GDM1 (cell line): ENCODE measurements around the gene RARG.

Experiments
- DNase-seq: peaks from one replicate; lab custom pipeline; 2025; lab: John Stamatoyannopoulos, UW

Gene RARG

DNA sequence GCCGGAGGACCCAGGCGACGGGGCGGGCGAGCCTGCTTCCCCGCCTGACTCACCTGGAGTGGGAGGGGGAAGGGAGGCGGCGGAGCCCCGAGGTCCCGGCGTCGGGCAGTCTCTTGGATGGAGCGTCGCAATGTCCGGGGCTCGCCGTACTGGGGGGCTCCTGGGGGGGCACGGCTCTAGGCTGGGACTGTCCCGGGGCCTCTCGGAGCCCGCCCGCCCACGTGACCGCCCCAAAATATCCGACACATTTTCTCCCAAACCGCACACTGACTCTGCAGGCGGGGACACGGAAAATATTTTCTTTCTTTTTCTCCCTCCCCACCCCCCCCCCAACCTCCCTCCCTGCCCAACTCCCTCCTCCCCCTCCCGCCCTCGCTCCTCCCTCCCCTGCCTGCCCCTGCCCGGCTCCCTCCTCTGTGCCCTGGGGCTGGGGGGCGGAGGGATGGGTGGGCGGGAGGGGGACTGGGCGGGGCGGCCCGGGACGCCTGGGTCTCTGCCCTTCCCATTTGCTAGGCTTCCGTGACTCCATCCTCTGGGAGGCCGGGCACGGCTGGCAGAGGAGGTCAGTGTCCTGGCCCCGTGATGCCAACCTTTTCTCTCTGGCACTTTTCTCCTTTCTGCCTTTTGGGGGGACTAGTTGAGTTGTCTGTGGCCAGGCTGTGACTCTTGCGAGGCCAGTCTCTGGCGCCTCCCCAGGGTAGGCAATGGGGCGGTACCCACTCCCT, at the start of gene RARG:
RARG (minus strand) TSS at position 289 of the 725 bp plus-strand sequence. CDS start 4,664 bp downstream, outside the sequence.
- DNase-seq, result no peak

DNA sequence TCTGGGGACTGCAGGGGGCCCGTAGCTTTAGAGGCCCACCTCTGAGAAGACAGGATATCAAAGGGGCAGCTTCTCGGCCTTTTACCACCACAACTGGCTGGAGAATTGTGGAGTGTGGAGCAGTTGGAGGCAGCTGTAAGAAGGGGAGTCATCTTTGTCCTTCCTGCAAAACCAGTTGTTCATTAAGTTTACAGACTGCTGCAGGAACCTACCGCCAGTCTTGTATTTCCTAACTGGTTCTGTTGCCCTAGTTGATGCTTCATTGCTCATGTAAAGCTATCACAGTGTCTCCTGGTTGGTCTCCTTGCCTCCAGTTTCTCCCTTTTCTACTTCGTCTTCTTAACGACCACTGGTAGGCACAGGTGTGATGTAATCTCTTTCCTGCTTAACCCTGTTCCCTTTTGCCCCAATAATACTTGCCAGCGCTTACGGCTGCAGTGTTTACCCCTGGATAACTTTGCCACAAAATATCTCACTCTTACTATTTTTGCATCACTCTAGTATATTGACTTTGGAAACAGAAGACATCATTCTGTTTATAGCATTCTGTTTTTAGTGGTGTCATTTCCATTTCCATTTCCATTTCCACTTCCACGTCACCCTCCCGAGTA, 48.0 kb upstream of the RARG start:
- no peak for DNase-seq

DNA sequence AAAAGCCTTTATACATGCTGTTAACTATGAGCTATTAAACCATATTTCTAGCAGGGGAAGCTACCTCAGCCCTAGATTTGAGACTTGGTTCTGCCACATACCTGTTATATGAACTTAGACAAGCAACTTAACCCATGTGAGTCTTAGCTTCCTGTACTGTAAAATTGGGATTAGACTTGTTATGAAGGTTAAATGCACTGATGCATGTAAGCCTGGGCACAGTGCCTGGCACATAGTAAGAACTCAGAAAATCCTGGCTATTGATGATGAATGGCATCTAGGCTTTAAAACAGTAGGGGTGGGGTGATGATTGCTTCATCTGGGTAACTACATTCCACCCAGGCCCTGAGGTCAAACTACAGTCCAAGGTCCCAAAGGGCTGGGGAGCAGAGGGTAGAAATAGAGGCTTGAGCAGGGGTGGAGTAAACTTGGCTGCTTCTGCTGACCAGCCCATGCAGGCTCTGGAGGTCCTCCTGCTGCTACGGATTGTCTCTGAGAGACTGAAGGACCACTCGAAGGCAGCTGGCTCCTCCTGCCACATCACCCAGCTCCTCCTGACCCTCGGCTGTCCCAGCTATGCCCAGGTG, 47.4 kb upstream of the RARG start:
- no peak for DNase-seq

DNA sequence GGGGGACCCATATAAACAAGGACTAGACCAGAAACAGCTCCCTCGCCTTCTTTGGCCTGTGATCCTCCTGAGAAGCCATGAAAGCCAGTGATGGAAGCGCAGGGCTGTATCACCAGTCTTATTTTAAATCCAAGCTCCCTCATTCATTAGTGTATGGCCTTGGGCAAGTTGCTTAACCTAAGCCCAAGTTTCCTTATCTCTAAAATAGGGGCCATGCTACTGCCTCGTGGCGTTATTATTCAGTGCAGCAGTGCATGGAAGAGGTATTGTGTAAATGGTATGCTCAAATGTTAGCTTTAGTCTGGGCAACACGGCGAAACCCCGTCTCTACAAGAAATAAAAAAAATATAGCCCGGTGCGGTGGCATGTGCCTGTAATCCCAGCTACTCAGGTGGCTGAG, 46.0 kb upstream of the RARG start:
- DNase-seq, result no peak

DNA sequence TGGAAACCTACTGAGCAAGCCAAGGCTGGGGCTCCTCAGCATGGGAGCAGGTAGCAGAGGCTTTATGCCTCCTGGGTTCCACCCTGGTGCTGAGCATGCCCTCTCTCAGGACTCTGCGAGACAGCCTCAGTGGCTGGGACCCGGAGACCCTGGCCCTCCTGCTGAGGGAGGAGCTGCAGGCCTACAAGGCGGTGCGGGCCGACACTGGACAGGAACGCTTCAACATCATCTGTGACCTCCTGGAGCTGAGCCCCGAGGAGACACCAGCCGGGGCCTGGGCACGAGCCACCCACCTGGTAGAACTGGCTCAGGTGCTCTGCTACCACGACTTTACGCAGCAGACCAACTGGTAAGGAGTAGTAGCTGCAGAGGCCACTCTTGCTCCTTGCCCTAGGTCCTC, 44.5 kb upstream of the RARG start:
- no peak for DNase-seq

DNA sequence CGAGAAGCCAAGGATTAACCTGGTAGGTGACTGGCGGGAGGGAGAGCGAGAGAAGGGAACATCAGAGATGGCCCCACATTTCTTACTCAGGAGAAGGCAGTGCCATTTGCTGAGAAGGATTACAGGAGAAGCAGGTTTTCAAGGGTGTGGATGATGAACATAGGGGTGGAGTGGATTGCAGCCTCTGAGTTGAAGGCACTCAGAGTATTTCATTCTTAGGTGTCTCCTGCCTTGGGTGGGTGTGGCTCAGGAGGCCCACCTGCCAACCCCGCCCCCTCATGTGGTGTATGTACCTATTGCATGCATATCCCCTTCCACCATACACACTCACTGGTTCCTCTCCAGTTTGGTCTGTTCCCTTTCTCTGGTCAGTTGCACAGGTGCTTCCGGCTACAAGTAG, 42.4 kb upstream of the RARG start:
- DNase-seq, result no peak

DNA sequence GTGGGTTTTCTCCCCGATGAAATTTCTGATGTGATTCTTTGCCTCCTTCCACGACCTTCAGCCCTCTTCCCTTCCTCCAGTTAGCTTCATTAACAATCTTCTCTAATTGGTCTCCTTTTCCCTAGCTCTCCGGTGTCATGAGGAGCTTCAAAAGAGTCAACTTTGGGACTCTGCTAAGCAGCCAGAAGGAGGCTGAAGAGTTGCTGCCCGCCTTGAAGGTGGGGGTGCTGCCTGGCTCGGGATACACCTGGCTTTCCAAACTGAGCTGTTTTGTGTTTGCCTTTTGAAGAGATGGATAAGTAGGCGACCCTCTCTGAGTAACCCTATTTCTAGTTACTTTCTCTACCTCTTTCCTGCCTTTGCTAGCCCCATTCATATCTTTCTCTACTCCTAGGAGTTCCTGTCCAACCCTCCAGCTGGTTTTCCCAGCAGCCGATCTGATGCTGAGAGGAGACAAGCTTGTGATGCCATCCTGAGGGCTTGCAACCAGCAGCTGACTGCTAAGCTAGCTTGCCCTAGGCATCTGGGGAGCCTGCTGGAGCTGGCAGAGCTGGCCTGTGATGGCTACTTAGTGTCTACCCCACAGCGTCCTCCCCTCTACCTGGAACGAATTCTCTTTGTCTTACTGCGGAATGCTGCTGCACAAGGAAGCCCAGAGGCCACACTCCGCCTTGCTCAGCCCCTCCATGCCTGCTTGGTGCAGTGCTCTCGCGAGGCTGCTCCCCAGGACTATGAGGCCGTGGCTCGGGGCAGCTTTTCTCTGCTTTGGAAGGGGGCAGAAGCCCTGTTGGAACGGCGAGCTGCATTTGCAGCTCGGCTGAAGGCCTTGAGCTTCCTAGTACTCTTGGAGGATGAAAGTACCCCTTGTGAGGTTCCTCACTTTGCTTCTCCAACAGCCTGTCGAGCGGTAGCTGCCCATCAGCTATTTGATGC, 36.9 kb upstream of the RARG start:
- DNase-seq, result no peak

DNA sequence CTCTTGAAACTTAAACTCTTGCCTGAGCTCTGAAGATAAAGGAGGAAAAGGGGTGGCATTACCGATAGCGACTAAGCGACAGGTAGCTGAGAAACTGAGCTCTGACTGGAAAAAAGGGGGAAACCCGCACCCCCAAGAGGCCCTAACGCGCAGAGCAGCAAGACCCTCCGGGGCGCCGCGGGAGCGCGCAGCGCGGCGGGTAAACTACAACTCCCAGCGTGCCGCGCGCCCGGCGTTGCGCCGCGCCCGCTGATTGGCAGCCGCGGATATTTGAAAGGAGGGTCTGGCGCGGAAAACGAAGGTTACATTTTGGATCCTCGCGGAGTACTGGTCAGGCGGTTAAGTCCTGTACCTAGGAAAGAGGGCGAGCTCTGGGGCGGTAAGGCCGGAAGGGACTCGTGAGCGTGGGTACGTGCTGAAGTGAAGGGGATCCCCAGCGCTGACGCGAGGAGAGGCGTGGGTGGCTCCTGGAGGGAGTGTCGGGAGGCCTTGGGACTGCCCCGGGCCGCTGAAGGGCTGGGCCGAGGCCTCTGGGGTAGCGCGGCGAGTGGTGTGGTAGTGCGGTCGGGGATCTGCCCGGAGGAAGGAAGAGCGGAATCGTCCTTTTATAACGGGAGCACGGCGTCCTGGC, 36.1 kb upstream of the RARG start, which contains the start of gene ESPL1:
ESPL1 (plus strand) TSS at position 301 of the 631 bp plus-strand sequence. CDS start 468 bp downstream, outside the sequence.
- peak; percentile 63 for DNase-seq

DNA sequence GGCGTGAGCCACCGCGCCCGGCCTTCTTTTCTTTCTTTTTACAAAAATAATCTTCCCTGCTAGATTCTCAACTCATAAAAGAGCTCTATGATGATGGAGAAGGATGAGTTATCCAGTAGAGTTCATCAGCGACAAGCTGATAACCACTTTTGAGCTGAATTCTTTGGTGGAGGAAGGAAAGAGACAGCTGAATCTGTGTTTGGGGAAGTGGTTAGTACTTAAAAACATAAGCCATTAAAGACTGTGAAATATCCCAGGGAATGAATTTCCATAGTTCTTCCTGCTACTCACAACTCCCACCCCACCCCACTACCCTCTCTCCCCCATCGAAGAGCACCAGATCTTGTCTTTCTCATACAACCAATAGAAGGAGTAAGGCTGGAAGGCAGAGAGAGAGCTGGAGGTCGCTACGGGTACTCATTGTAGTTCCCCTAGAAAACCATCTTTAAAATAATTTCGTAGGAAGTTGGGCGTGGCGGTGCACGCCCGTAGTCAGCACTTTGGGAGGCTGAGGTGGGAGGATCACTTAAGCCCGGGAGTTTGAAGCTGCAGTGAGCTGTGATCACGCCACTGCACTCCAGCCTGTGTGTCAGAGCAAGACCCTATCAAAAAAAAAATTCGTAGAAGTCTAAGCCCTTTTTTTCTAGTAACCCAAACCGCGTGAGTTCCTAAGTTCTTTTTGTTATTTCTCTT, 35.4 kb upstream of the RARG start:
- no peak for DNase-seq

DNA sequence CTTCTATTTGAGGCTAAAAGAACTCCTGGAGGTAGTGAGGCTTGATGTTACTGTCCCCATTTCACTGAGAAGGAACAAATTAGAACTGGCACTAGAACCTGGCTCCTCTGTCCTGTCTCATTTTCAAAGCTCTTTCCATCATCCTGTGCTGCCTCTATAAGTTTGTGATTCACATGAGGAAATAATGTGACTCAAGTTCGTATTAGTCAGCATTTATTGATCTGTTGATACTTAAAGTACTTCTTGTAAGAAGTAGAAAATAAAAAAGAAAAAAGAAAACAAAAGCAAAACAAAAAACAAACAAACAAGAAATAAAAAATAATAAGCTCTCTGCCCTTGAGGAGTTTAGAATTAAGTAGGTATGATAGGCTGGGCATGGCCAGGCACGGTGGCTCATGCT, 33.8 kb upstream of the RARG start:
- DNase-seq, result no peak

DNA sequence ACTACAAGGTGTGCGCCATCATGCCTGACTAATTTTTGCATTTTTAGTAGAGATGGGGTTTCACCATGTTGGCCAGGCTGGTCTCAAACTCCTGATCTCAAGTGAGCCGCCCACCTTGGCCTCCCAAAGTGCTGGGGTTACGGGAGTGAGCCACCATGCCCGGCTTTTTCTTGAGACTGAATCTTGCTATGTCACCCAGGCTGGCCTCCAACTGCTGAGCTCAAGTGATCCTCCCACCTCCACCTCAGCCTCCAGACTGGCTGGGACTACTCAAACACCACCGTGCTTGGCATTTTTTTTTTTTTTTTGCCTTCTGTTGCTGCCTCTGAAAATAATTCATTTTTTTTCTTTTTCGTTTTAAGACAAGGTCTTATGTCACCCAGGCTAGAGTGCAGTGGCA, 27.9 kb upstream of the RARG start:
- DNase-seq, result no peak

DNA sequence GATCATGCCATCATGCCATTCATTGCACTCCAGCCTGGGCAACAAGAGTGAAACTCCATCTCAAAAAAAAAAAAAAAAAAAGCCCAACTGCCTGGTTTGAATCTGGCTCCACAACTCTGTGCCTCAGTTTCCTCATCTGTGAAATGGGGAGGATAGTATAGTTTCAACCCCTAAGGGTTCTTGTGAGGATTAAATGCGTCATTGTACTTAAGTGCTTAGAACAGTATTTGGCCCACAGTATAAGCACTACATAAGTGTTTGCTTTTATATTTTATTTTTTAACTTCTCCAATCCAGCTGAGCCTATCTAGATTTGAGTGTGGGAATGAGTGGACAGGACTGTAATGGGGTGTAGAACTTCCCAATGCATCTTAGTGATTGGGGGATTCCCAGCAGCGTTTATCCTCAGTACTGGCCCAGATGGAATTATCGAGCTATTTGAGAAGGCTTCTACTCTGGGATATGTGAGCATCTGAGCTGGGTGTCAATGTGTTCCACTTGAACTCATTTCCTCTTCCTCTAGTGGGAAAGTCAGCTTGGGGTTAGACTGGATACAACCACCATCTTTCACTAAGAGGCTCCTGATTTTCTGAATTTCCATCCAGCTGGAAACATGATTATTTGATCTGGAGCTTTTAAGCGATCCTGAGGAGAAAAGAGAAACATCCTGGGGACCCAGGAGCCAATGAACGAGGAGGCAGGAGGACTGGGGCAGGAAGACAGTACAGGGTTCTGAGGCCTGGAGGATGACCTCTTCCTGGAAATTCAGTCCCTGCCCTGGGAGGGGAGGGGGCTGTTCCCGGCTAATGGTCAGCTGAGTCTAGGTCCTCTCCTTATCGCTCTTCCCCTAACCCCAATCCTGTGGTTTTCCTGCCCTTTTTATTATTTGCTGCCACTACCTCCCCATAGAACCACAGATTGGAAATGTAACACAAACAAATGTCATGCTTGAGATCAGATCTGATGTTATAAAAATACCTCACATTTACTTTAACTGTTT, 26.8 kb upstream of the RARG start:
- no peak for DNase-seq

DNA sequence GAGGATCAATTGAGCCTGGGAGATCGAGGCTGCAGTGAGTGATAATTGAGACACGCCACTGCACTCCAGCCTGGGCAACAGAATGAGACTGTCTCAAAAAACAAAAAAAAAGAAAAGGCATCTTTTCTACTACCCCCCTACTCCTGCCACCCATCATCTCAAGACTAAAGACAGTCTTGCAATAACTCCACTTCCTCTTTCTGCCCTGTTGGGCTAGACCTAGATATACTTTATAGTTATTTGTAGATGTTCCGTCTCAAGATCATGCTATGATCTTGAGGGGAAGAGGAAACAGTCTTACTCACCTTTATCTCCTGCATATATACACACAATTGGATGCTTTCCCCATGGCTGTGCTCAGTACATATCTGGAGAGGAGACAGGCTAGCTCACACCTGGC, 24.0 kb upstream of the RARG start:
- DNase-seq, result peak; percentile 34

DNA sequence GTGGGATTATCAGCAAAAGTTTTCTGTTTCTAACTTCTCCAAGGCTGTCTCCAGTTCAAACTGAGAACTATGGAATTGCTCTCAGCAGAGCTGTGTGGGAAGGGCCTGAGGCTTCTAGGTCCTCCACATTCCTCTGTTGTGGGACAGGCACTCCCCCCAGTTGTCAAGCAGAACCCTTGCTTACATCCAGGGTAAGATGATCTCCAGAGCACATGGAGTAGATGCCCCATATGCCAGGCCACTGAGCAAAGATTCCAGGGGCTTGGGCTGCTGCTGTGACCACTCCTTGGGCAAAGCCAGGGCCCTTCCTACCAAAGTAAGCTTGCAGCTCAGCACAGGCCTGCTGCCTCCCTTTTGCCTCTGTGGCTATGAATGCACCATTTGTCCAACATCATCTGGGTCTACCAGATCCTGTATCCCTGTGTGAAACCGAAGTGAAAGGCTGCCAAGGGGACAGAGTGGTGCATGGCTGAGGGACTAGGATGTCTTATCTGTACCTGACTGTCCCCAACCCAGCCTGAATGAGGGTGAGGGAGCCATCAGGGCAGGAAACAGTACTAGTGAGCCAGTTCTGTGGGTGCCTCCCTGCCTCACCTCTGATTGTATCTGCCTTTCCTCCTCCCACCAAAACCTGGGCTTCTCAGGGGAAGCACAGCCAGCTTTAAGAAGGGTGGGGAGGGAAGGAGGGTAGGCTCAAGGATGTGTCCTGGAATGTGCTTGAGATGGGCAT, 23.0 kb upstream of the RARG start:
- no peak for DNase-seq

DNA sequence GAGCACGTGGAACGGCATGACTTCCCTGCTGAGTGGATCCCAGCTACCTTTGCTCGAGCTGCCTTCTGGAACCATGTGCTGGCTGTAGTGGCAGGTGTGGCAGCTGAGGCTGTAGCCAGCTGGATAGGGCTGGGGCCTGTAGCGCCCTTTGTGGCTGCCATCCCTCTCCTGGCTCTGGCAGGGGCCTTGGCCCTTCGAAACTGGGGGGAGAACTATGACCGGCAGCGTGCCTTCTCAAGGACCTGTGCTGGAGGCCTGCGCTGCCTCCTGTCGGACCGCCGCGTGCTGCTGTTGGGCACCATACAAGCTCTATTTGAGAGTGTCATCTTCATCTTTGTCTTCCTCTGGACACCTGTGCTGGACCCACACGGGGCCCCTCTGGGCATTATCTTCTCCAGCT, 21.3 kb upstream of the RARG start:
- DNase-seq, result no peak

DNA sequence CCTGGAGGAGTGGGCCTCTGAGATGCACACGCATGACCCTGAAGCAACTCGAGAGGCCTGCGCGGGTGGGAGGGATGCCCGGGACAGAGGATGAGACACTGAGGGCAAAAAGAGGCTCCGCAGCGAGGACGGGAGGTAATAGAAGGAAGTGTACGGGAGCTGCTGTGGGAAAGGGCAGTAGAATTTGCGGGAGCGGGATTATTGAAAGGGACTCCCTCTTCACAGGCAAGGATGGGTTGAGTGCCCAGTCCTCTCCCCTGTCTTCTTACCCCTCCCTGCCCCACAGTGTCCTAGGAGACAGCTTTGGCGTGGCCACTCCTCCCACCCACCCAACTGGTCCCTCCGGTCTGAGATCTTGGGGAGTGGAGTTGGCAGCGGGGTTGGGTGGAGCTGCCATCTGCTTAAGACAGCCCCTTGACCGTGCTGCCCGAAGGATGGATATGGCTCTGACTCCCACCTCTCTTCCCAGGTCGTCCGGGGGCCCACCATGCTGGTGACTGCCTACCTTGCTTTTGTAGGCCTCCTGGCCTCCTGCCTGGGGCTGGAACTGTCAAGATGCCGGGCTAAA, 20.4 kb upstream of the RARG start:
- DNase-seq, result no peak

DNA sequence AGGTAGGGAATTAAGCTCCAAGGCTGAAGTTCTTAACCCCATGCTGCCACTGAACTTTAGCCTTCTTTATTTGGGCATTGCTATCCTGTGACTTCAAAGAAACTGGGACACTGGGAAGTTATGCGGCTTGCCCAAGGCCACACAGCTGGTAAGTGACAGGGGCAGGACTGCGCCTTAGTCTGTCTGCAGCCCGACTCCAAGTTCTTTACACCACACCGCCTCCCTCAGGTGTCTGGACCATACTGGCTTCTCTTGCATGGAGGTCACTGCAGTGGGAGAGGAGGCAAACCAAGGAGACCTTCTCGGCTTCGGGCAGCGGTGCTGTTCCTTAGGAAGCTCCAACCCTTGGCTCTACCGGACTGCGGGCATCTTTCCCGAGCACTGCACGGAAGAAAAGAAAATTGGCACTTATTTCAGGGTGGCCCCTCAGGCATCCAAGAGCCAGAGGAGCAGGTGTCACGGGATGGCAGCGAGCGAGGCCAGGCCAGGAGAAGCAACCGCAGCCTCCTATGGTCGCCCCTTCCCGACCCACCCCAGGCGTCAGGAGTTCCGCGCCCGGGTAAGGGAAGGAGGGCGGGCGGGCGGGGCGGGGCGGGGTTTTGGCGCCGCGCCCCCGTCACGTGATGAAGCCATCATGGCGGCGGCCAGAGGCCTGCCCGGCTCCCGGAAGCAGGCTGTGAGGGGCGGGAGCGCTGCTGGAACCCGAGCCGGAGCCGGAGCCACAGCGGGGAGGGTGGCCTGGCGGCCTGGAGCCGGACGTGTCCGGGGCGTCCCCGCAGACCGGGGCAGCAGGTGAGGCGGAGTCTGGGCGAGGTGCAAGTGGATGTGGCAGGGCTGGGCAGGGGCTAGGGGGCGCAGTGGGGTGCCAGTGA, 19.7 kb upstream of the RARG start:
- DNase-seq, result peak; percentile 64

DNA sequence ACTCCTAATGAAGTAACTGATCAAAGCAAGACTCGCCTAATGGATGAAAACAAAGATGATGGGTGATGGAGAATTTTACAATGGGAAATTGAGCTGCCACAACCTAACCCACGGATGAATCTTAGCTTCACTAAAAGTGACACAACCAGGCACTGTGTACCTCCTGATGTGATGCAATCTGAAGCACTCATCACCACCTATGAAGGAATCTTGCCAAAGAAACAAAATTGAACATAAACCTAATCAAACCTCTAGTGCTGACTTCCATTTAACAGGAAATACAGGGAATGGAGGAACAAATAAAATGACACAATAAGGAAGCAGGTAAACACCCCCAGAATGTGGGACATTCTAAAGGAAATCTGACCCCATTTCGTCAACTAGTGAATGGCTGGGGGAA, 13.3 kb upstream of the RARG start:
- no peak for DNase-seq
